NCI-H2196 treated with DMSO at 0.1 percent for 48 hours (cell line): ENCODE measurements around the gene PIGR.

Source experiments
- DNase-seq: peaks from one replicate; lab custom pipeline; 2025; ENCODE audit not compliant: unreplicated experiment; lab: John Stamatoyannopoulos, UW

The PIGR gene

GRCh38 chr1:206911064-206911663 is 35.1 kb downstream of the PIGR start:
- DNase-seq: peak; percentile 46

- DNase-seq: no peak
Observed at GRCh38 chr1:206909883-206910318, 36.4 kb downstream of the PIGR start.

GRCh38 chr1:206909161-206909882 is 36.9 kb downstream of the PIGR start:
- peak; percentile 86 for DNase-seq

- DNase-seq: no peak
Observed at GRCh38 chr1:206908038-206908437, 38.2 kb downstream of the PIGR start.

- DNase-seq: no peak
Observed at GRCh38 chr1:206907304-206907991, 38.8 kb downstream of the PIGR start.

- no peak for DNase-seq
Observed at GRCh38 chr1:206905295-206906164, 40.7 kb downstream of the PIGR start.

GRCh38 chr1:206904423-206905142 is 41.7 kb downstream of the PIGR start:
- no peak for DNase-seq

GRCh38 chr1:206903687-206904086 is 42.6 kb downstream of the PIGR start:
- no peak for DNase-seq

- no peak for DNase-seq
Observed at GRCh38 chr1:206902702-206903101, 43.6 kb downstream of the PIGR start.

- no peak for DNase-seq
Observed at GRCh38 chr1:206901944-206902343, 44.3 kb downstream of the PIGR start.

- no peak for DNase-seq
Observed at GRCh38 chr1:206900149-206900548, 46.1 kb downstream of the PIGR start.

- DNase-seq: no peak
Observed at GRCh38 chr1:206899717-206900116, 46.5 kb downstream of the PIGR start.

- DNase-seq: no peak
Observed at GRCh38 chr1:206898915-206899431, 47.3 kb downstream of the PIGR start.

GRCh38 chr1:206898089-206898914 is 48.0 kb downstream of the PIGR start:
- peak; percentile 48 for DNase-seq

GRCh38 chr1:206897175-206897574 is 49.1 kb downstream of the PIGR start, which contains the start of gene IL24:
TSS of gene IL24 (plus strand) at chr1:206897443. CDS start at chr1:206897833, 390 bp downstream.
- DNase-seq: no peak

- DNase-seq: no peak
Observed at GRCh38 chr1:206896261-206896660, 50.0 kb downstream of the PIGR start.

- DNase-seq: peak; percentile 90
Observed at GRCh38 chr1:206895837-206896242, 50.4 kb downstream of the PIGR start.

- DNase-seq: peak; percentile 95
Observed at GRCh38 chr1:206895325-206895724, 50.9 kb downstream of the PIGR start.

GRCh38 chr1:206893380-206893779 is 52.9 kb downstream of the PIGR start:
- no peak for DNase-seq
